SK-N-SH (cell line): ENCODE data around the gene ZBED4. TPM values are rescaled to one million over a fixed set of nuclear protein-coding genes. Genes with fewer than 3 reads are reported as not detected.

Source experiments
- CTCF ChIA-PET: fragments of 300-600, 350-600 bp; formaldehyde crosslinking; extraction: SDS; loops from one replicate; lab custom pipeline; 2021; lab: Yijun Ruan, JAX
- POLR2A ChIA-PET: fragments of 350-600 bp; sonication (Branson Sonifier 250); formaldehyde crosslinking; extraction: SDS; loops from one replicate; lab custom pipeline; 2020; ENCODE audit warnings: antibody characterized with exemption, inconsistent platforms; lab: Yijun Ruan, JAX
- DNase-seq: peaks from one replicate; pipeline ENCODE4 v3.0.0; 2012
- H2AFZ ChIP-seq: fragments of 200-600 bp; sonication (generic); 2 replicates; pipeline ENCODE4 v1.8.1; 2016; ENCODE audit warnings: antibody characterized with exemption, mild to moderate bottlenecking, low read depth
- H3F3A ChIP-seq: fragments of 200-600 bp; sonication (generic); replicated peaks from 2 replicates; pipeline ENCODE3; 2016; ENCODE audit warnings: antibody characterized with exemption, mild to moderate bottlenecking; ENCODE audit not compliant: insufficient read depth
- H3K27ac ChIP-seq, 2 experiments: fragments of 200-500 bp in 1 of 2; fragments of 200-600 bp in 1 of 2; sonication (Bioruptor generic) in 1 of 2; sonication (generic), shearing (Covaris generic) in 1 of 2; 2 replicates each; pipeline versions ENCODE4 v1.5.1 to v1.6.1; 2014 to 2016; ENCODE audit warnings: low read depth in 2 of 2, inconsistent platforms in 1 of 2, low read length in 1 of 2, mild to moderate bottlenecking in 1 of 2, mixed read lengths in 1 of 2
- H3K27me3 ChIP-seq: fragments of 200-600 bp; sonication (generic), shearing (Covaris generic); 2 replicates; pipeline ENCODE4 v1.6.1; 2016; ENCODE audit warnings: mixed run types; ENCODE audit not compliant: insufficient read depth
- H3K36me3 ChIP-seq, 2 experiments: fragments of 200-500 bp in 1 of 2; fragments of 200-600 bp in 1 of 2; sonication (Bioruptor generic) in 1 of 2; sonication (generic) in 1 of 2; replicated peaks in 1 of 2; 2 replicates each; pipeline versions ENCODE3 to v1.5.1; 2014 to 2016; ENCODE audit warnings: low read length in 1 of 2, mild to moderate bottlenecking in 1 of 2; ENCODE audit not compliant: insufficient read depth in 2 of 2, control insufficient read depth in 1 of 2
- H3K4me1 ChIP-seq, 2 experiments: fragments of 200-500 bp in 1 of 2; fragments of 200-600 bp in 1 of 2; sonication (Bioruptor generic) in 1 of 2; sonication (generic), shearing (Covaris generic) in 1 of 2; 2 replicates each; pipeline versions ENCODE4 v1.5.1 to v1.6.1; 2014 to 2016; ENCODE audit warnings: low read depth in 1 of 2, low read length in 1 of 2, mixed run types in 1 of 2; ENCODE audit not compliant: insufficient read depth in 2 of 2, control insufficient read depth in 1 of 2
- H3K4me2 ChIP-seq: fragments of 200-600 bp; sonication (generic), shearing (Covaris generic); 2 replicates; pipeline ENCODE4 v1.6.1; 2017; ENCODE audit warnings: mixed run types
- H3K4me3 ChIP-seq, 2 experiments: fragments of 200-500 bp in 1 of 2; fragments of 200-600 bp in 1 of 2; sonication (Bioruptor generic) in 1 of 2; sonication (generic), shearing (Covaris generic) in 1 of 2; 2 replicates each; pipeline versions ENCODE4 v1.5.1 to v1.8.1; 2014 to 2016; ENCODE audit warnings: low read depth in 2 of 2, inconsistent platforms in 1 of 2, low read length in 1 of 2, mild to moderate bottlenecking in 1 of 2, mixed read lengths in 1 of 2, moderate library complexity in 1 of 2
- H3K79me2 ChIP-seq: fragments of 200-600 bp; sonication (generic); 2 replicates; pipeline ENCODE4 v1.8.1; 2017; ENCODE audit warnings: mild to moderate bottlenecking; ENCODE audit not compliant: insufficient read depth
- H3K9ac ChIP-seq: fragments of 200-600 bp; sonication (generic); 2 replicates; pipeline ENCODE4 v1.6.1; 2017; ENCODE audit warnings: mixed run types
- H3K9me2 ChIP-seq: fragments of 200-600 bp; sonication (generic); 2 replicates; pipeline ENCODE4 v1.6.1; 2017; ENCODE audit warnings: mixed run types
- H3K9me3 ChIP-seq: fragments of 200-600 bp; sonication (generic); 2 replicates; pipeline ENCODE4 v1.6.1; 2017; ENCODE audit warnings: mixed run types, mild to moderate bottlenecking, moderate library complexity
- H4K20me1 ChIP-seq: fragments of 200-600 bp; sonication (generic); 2 replicates; pipeline ENCODE4 v1.6.1; 2017; ENCODE audit warnings: mild to moderate bottlenecking, mixed run types; ENCODE audit not compliant: insufficient read depth
- CHD2 ChIP-seq: fragments of 150-350 bp; IDR thresholded peaks from 2 replicates; pipeline ENCODE4 v1.6.1; 2018; ENCODE audit warnings: low read length; ENCODE audit not compliant: partially characterized antibody
- CTCF ChIP-seq: fragments of 200-600 bp; sonication (generic); IDR thresholded peaks from 2 replicates; pipeline ENCODE4 v1.6.1; 2017; ENCODE audit warnings: antibody characterized with exemption, mild to moderate bottlenecking, moderate library complexity
- FOSL2 ChIP-seq: IDR thresholded peaks from 2 replicates; pipeline ENCODE4 v1.4.0; 2012; ENCODE audit warnings: low read depth, mild to moderate bottlenecking, moderate library complexity, borderline replicate concordance
- FOXJ3 ChIP-seq: sonication (generic); formaldehyde crosslinking; IDR thresholded peaks from 2 replicates; pipeline ENCODE4 v1.5.1; 2020; ENCODE audit warnings: mild to moderate bottlenecking, missing genetic modification reagents
- FOXM1 ChIP-seq: IDR thresholded peaks from 2 replicates; pipeline ENCODE4 v1.4.0; 2012; ENCODE audit warnings: low read depth, mild to moderate bottlenecking
- GABPA ChIP-seq: IDR thresholded peaks from 2 replicates; pipeline ENCODE4 v1.4.0; 2012; ENCODE audit warnings: low read depth, mild to moderate bottlenecking
- GATA2 ChIP-seq: sonication (generic); formaldehyde crosslinking; IDR thresholded peaks from 2 replicates; pipeline ENCODE4 v1.5.0; 2020; ENCODE audit warnings: mild to moderate bottlenecking, missing genetic modification reagents
- MAX ChIP-seq: IDR thresholded peaks from 2 replicates; pipeline ENCODE4 v1.4.0; 2012; ENCODE audit warnings: low read depth
- MEF2A ChIP-seq: IDR thresholded peaks from 2 replicates; pipeline ENCODE4 v1.4.0; 2012; ENCODE audit warnings: low read depth, borderline replicate concordance
- MXI1 ChIP-seq: IDR thresholded peaks from 2 replicates; pipeline ENCODE4 v1.6.1; 2012; ENCODE audit warnings: mild to moderate bottlenecking, low read depth, low read length, improper control_type of control experiment
- NRF1 ChIP-seq: IDR thresholded peaks from 2 replicates; pipeline ENCODE4 v1.6.1; 2012; ENCODE audit warnings: low read depth, mild to moderate bottlenecking, low read length
- POLR2AphosphoS5 ChIP-seq: IDR thresholded peaks from 2 replicates; pipeline ENCODE4 v1.6.1; 2012; ENCODE audit warnings: low read depth, low read length
- RAD21 ChIP-seq: IDR thresholded peaks from 2 replicates; pipeline ENCODE4 v1.6.1; 2012; ENCODE audit warnings: mild to moderate bottlenecking, low read length
- RXRA ChIP-seq: IDR thresholded peaks from 2 replicates; pipeline ENCODE4 v1.4.0; 2012; ENCODE audit warnings: low read depth, mild to moderate bottlenecking, borderline replicate concordance
- SMC3 ChIP-seq: IDR thresholded peaks from 2 replicates; pipeline ENCODE4 v1.6.1; 2012; ENCODE audit warnings: low read depth, low read length, improper control_type of control experiment
- TAF1 ChIP-seq: IDR thresholded peaks from 2 replicates; pipeline ENCODE4 v1.6.1; 2012; ENCODE audit warnings: low read depth, mild to moderate bottlenecking, low read length, moderate library complexity, borderline replicate concordance
- TEAD4 ChIP-seq: IDR thresholded peaks from 2 replicates; pipeline ENCODE4 v1.4.0; 2012; ENCODE audit warnings: mild to moderate bottlenecking, borderline replicate concordance; ENCODE audit not compliant: insufficient read depth
- USF1 ChIP-seq: IDR thresholded peaks from 2 replicates; pipeline ENCODE4 v1.4.0; 2012; ENCODE audit warnings: low read depth, borderline replicate concordance
- YY1 ChIP-seq: IDR thresholded peaks from 2 replicates; pipeline ENCODE4 v1.4.0; 2012; ENCODE audit warnings: low read depth, mild to moderate bottlenecking
- WGBS: methylation state at CpG from one replicate; pipeline ENCODE4 v1.1.6; 2017; ENCODE audit warnings: low lambda C conversion rate; 5-methylcytosine and 5-hydroxymethylcytosine counted together
- polyA plus RNA-seq, 3 experiments: library from polyadenylated mRNA; depleted of rRNA; stranded (reverse); fragments of >200 nt; gene quantifications; 2 replicates each; pipeline ENCODE4 v1.2.3, GENCODE V29; 2012
- TF ChIP-seq, protein P1 (sequence below): IDR thresholded peaks from 2 replicates; pipeline ENCODE4 v1.4.0; 2012; ENCODE audit warnings: low read depth, borderline replicate concordance

The ZBED4 gene
- polyA plus RNA-seq, 1 of the 3 experiments (the other 2 are of a cell fraction): 7.9 TPM

GRCh38 chr22:49878206-49878605 lies 24.6 kb downstream of the ZBED4 start:
- Histone ChIP-seq H2AFZ (no peak overlapping the region), H4K20me1 (peaks cover 56% of the 10 kb centered on the region), H3K27ac (no peak overlapping the region), H3K36me3 (peaks cover 0 to 20% of the 10 kb centered on the region in 2 experiments), H3K4me2 (no peak overlapping the region), H3K9me2 (no peaks in the 10 kb centered on the region), H3F3A (no peaks in the 10 kb centered on the region), H3K4me3 (no peak overlapping the region), H3K27me3 (no peaks in the 10 kb centered on the region), H3K79me2 (peaks cover 95% of the 10 kb centered on the region), H3K4me1 (no peaks in the 10 kb centered on the region; a peak in 1 of 4 replicates), H3K9me3 (no peaks in the 10 kb centered on the region), H3K9ac (no peak overlapping the region)
- no peak for DNase-seq
- 90% methylated on average over 8 of the region's 8 CpGs for WGBS
- POLR2A ChIA-PET: no interaction called here
- CTCF ChIA-PET: no interaction called here
- no peak for TF ChIP-seq GATA2
- no peak for TF ChIP-seq FOXJ3 (CRISPR knock-in tag)
- TF ChIP-seq RAD21: no peak
- TF ChIP-seq GABPA: no peak
- no peak for TF ChIP-seq SMC3
- no peak for TF ChIP-seq FOXM1
- no peak for TF ChIP-seq TEAD4
- TF ChIP-seq POLR2AphosphoS5: no peak
- TF ChIP-seq NRF1: no peak
- TF ChIP-seq MXI1: no peak

- Histone ChIP-seq H3K4me2 (no peak overlapping the region), H3F3A (no peaks in the 10 kb centered on the region)
These were observed 26.2 kb downstream of the ZBED4 start for GRCh38 chr22:49879871-49880270.

More at GRCh38 chr22:49879871-49880270, 26.2 kb downstream of the ZBED4 start:
- ChIA-PET CTCF (interaction anchor here (1.3 kb wide), 1 partner anchor 9 kb away, joined by 4 read pairs; no protein-coding TSS in a partner anchor), POLR2A (no interaction called here)
- Histone ChIP-seq H3K4me3 (no peak overlapping the region), H4K20me1 (peaks cover 48% of the 10 kb centered on the region), H3K9me3 (no peaks in the 10 kb centered on the region), H2AFZ (no peak overlapping the region), H3K27me3 (no peaks in the 10 kb centered on the region), H3K36me3 (peaks cover 16 to 25% of the 10 kb centered on the region in 2 experiments), H3K9ac (no peak overlapping the region), H3K9me2 (no peaks in the 10 kb centered on the region), H3K4me1 (no peaks in the 10 kb centered on the region; a peak in 1 of 4 replicates), H3K79me2 (peaks cover 95% of the 10 kb centered on the region), H3K27ac (no peak overlapping the region)
- TF ChIP-seq MAX (no peak), USF1 (no peak), MEF2A (no peak), GABPA (no peak), CHD2 (no peak), CTCF (no peak), YY1 (no peak), TAF1 (no peak), FOSL2 (no peak), RXRA (no peak)
- TF ChIP-seq, protein P1, sequence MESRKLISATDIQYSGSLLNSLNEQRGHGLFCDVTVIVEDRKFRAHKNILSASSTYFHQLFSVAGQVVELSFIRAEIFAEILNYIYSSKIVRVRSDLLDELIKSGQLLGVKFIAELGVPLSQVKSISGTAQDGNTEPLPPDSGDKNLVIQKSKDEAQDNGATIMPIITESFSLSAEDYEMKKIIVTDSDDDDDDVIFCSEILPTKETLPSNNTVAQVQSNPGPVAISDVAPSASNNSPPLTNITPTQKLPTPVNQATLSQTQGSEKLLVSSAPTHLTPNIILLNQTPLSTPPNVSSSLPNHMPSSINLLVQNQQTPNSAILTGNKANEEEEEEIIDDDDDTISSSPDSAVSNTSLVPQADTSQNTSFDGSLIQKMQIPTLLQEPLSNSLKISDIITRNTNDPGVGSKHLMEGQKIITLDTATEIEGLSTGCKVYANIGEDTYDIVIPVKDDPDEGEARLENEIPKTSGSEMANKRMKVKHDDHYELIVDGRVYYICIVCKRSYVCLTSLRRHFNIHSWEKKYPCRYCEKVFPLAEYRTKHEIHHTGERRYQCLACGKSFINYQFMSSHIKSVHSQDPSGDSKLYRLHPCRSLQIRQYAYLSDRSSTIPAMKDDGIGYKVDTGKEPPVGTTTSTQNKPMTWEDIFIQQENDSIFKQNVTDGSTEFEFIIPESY: no peak
- DNase-seq: no peak
- WGBS: 98% methylated on average over 9 of the region's 9 CpGs
